Measurements from ENCODE around the gene CHSY1. TPM values are rescaled to one million over a fixed set of nuclear protein-coding genes. Genes with fewer than 3 reads are reported as not detected.

CHSY1 gene
- total and polyA plus RNA-seq, 10 of the 15 experiments (the other 5 are each of a cell fraction or from before 2014, with no cell fraction given): 1.4 to 31.2 (median 10.5) TPM

GRCh38 chr15:101277038-101277822, 25.4 kb upstream of the CHSY1 start, which contains the start of gene SELENOS (continued):
- TF ChIP-seq USF1 (IDR thresholded peaks at IDR 0.05; ENCODE audit: borderline replicate concordance, extremely low read length, insufficient read depth, low read depth, low read length) (peak; percentile 72), MXI1 (IDR thresholded peaks at IDR 0.05; ENCODE audit: low read depth, low read length) (peak; percentile 85), TCF3 (IDR thresholded peaks at IDR 0.05; ENCODE audit: borderline replicate concordance, insufficient read depth, low read depth, low read length) (0 out of 2 replicates have a peak, but pooled peaks have one; percentile 11), BHLHE40 (IDR thresholded peaks at IDR 0.05; ENCODE audit: borderline replicate concordance in 1 of 2, low read depth in 2 of 2, low read length in 1 of 2) (peak; percentile 72 to 91; a peak in 3 of 4 replicates), CREB1 (IDR thresholded peaks at IDR 0.05; ENCODE audit: low read depth) (peak; percentile 86), RFX5 (IDR thresholded peaks at IDR 0.05; ENCODE audit: low read depth, low read length) (peak; percentile 87), NKRF (conservative IDR thresholded peaks at IDR 0.05) (peak; percentile 95), ZNF207 (IDR thresholded peaks at IDR 0.05; ENCODE audit: borderline replicate concordance) (peak; percentile 82; the same call in 1 of the 2 replicates), STAT1 (conservative IDR thresholded peaks at IDR 0.05) (0 out of 2 replicates have a peak, but pooled peaks have one; percentile 73), MYC (IDR thresholded peaks at IDR 0.05; ENCODE audit: insufficient read depth, insufficient read length, insufficient replicate concordance, low read length, severe bottlenecking) (peak; percentile 30), NFYB (IDR thresholded peaks at IDR 0.05; ENCODE audit: insufficient read depth, low read depth, low read length) (peak; percentile 69; the same call in 1 of the 2 replicates), HCFC1 (IDR thresholded peaks at IDR 0.05; ENCODE audit: low read length) (no peak), NFXL1 (IDR thresholded peaks at IDR 0.05; ENCODE audit: borderline replicate concordance) (peak; percentile 45; the same call in 1 of the 2 replicates), ZNF592 (IDR thresholded peaks at IDR 0.05) (peak; percentile 58; the same call in 1 of the 2 replicates), MTA3 (IDR thresholded peaks at IDR 0.05; ENCODE audit: borderline replicate concordance, low read length) (no peak), POU2F2 (IDR thresholded peaks at IDR 0.05; ENCODE audit: borderline replicate concordance, low read depth, low read length) (no peak), POLR2A (IDR thresholded peaks at IDR 0.05; ENCODE audit: low read depth, low read length) (peak; percentile 82), POLR2AphosphoS5 (IDR thresholded peaks at IDR 0.05; ENCODE audit: low read length) (no peak), LARP7 (IDR thresholded peaks at IDR 0.05) (peak; percentile 98), CREM (IDR thresholded peaks at IDR 0.05; ENCODE audit: low read depth) (peak; percentile 48; the same call in 1 of the 2 replicates)
- TF ChIP-seq, protein P1, sequence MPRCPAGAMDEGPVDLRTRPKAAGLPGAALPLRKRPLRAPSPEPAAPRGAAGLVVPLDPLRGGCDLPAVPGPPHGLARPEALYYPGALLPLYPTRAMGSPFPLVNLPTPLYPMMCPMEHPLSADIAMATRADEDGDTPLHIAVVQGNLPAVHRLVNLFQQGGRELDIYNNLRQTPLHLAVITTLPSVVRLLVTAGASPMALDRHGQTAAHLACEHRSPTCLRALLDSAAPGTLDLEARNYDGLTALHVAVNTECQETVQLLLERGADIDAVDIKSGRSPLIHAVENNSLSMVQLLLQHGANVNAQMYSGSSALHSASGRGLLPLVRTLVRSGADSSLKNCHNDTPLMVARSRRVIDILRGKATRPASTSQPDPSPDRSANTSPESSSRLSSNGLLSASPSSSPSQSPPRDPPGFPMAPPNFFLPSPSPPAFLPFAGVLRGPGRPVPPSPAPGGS (IDR thresholded peaks at IDR 0.05; ENCODE audit: borderline replicate concordance, insufficient read depth, low read depth, low read length, poor library complexity, severe bottlenecking): peak; percentile 48

Data from GM12878 (cell line).